GM18870 (cell line): ENCODE results near the gene HLA-B.
A peak's percentile ranks its signal among the peaks of the same experiment; 100 is the strongest.
"Not testable (repeated sequence)": the region's sequence is repeated elsewhere in the genome, so short reads cannot be mapped to it uniquely, and the experiment has no call there.

ENCODE experiments used
- ATAC-seq: cut with Tn5 transposase; IDR thresholded peaks from one replicate; pipeline ENCODE4 v1.9.1; 2021; ENCODE audit warnings: moderate library complexity; ENCODE audit not compliant: unreplicated experiment

HLA-B gene

GRCh38 chr6:31356946-31357466 lies at the start of gene HLA-B:
HLA-B (minus strand) TSS chr6:31357179; CDS start chr6:31357158, 21 bp downstream.
- peak; percentile 66 for ATAC-seq

GRCh38 chr6:31405996-31406395 lies 49.0 kb upstream of the HLA-B start:
- ATAC-seq, result no peak

GRCh38 chr6:31404061-31404364 lies 47.0 kb upstream of the HLA-B start:
- not testable (repeated sequence) for ATAC-seq

GRCh38 chr6:31403283-31404060 lies 46.5 kb upstream of the HLA-B start, which contains the start of gene MICA:
MICA (plus strand) TSS chr6:31403595; CDS start chr6:31403633, 38 bp downstream.
- no peak for ATAC-seq

- ATAC-seq, result no peak
These were observed 45.6 kb upstream of the HLA-B start for GRCh38 chr6:31402324-31403282.

- no peak for ATAC-seq
These were observed 44.4 kb upstream of the HLA-B start for GRCh38 chr6:31401403-31401802.

- ATAC-seq, result no peak
These were observed 43.7 kb upstream of the HLA-B start for GRCh38 chr6:31400467-31401289.

- ATAC-seq, result no peak
These were observed 42.8 kb upstream of the HLA-B start for GRCh38 chr6:31399589-31400466.

- no peak for ATAC-seq
These were observed 41.0 kb upstream of the HLA-B start for GRCh38 chr6:31397901-31398525.

- ATAC-seq, result not testable (repeated sequence)
These were observed 40.1 kb upstream of the HLA-B start for GRCh38 chr6:31397153-31397499.

- ATAC-seq, result no peak
These were observed 39.6 kb upstream of the HLA-B start for GRCh38 chr6:31396422-31397152.

GRCh38 chr6:31395832-31396231 lies 38.9 kb upstream of the HLA-B start:
- ATAC-seq, result no peak

- no peak for ATAC-seq
These were observed 37.4 kb upstream of the HLA-B start for GRCh38 chr6:31394381-31394780.

GRCh38 chr6:31393932-31394331 lies 37.0 kb upstream of the HLA-B start:
- ATAC-seq, result no peak

- not testable (repeated sequence) for ATAC-seq
These were observed 32.8 kb upstream of the HLA-B start for GRCh38 chr6:31389802-31390132.

- not testable (repeated sequence) for ATAC-seq
These were observed 32.2 kb upstream of the HLA-B start for GRCh38 chr6:31388916-31389801.

GRCh38 chr6:31386977-31387376 lies 30.0 kb upstream of the HLA-B start:
- ATAC-seq, result no peak

GRCh38 chr6:31386099-31386498 lies 29.1 kb upstream of the HLA-B start:
- no peak for ATAC-seq
